Fibroblast of pulmonary artery (primary cell): ENCODE results near the gene PTCD1.
A peak's percentile ranks its signal among the peaks of the same experiment; 100 is the strongest.

ENCODE experiments used
- DNase-seq: peaks from one replicate; pipeline ENCODE4 v3.0.0-alpha.2; 2010; ENCODE audit warnings: low read depth
- H3K4me3 ChIP-seq: replicated peaks from 2 replicates; pipeline ENCODE4 v1.5.1; 2011; ENCODE audit warnings: low read depth, mild to moderate bottlenecking, control low read depth, low read length, moderate library complexity
- TF ChIP-seq, protein P1 (sequence below): IDR thresholded peaks from 2 replicates; pipeline ENCODE4 v1.5.1; 2011; ENCODE audit warnings: mild to moderate bottlenecking, control low read depth, low read length, inconsistent platforms; ENCODE audit errors: missing control alignments

The PTCD1 gene, protein sequence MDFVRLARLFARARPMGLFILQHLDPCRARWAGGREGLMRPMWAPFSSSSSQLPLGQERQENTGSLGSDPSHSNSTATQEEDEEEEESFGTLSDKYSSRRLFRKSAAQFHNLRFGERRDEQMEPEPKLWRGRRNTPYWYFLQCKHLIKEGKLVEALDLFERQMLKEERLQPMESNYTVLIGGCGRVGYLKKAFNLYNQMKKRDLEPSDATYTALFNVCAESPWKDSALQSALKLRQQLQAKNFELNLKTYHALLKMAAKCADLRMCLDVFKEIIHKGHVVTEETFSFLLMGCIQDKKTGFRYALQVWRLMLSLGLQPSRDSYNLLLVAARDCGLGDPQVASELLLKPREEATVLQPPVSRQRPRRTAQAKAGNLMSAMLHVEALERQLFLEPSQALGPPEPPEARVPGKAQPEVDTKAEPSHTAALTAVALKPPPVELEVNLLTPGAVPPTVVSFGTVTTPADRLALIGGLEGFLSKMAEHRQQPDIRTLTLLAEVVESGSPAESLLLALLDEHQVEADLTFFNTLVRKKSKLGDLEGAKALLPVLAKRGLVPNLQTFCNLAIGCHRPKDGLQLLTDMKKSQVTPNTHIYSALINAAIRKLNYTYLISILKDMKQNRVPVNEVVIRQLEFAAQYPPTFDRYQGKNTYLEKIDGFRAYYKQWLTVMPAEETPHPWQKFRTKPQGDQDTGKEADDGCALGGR

DNA sequence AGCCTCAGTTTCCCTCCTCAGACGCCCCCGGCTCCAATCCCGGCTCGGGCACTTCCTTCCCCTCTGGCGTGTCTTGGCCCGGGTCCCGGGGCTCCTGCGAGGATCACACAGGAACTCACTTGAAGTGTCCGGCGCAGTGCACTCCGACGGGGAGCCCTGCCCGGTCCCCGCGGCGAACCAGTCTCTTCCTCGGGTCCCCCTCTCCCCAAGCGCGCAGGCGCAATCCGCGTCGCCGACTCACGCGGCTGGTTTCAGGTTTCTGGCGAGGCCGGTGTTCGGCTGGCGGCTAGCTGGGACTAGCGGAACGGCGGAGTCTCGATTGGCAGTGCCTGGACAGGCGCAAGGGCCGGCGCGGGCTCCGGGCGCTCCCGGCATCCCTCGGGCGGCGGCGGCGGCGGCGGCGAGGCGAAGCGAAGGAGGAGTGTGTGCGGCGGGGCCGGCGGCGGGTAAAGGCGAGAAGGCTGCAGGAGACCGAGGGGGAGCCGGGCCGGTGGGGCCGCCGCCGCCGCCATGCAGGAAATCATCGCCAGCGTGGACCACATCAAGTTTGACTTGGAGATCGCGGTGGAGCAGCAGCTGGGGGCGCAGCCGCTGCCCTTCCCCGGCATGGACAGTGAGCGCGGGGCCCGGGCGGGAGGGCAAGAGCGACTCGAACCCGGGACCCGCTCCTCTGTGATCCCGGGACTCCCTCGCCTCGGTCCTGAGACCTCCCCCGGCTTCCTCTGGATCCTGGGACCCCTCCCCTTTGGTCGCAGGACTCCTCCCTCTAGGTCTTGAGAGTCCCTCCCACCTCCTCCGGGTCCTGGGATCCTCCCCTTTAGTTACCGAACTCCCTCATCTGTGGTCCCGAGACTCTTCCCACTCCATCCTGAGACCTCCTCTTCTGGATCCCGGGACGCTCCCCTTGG lies at the start of gene PTCD1, which contains the start of gene CPSF4:
PTCD1 (minus strand) TSS at position 226 of the 908 bp plus-strand sequence. CDS start 3,556 bp downstream, outside the sequence.
CPSF4 (plus strand) TSS at position 371 of the 908 bp plus-strand sequence; CDS start at position 511, 140 bp downstream.
- TF ChIP-seq, protein P1, sequence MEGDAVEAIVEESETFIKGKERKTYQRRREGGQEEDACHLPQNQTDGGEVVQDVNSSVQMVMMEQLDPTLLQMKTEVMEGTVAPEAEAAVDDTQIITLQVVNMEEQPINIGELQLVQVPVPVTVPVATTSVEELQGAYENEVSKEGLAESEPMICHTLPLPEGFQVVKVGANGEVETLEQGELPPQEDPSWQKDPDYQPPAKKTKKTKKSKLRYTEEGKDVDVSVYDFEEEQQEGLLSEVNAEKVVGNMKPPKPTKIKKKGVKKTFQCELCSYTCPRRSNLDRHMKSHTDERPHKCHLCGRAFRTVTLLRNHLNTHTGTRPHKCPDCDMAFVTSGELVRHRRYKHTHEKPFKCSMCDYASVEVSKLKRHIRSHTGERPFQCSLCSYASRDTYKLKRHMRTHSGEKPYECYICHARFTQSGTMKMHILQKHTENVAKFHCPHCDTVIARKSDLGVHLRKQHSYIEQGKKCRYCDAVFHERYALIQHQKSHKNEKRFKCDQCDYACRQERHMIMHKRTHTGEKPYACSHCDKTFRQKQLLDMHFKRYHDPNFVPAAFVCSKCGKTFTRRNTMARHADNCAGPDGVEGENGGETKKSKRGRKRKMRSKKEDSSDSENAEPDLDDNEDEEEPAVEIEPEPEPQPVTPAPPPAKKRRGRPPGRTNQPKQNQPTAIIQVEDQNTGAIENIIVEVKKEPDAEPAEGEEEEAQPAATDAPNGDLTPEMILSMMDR: no peak
- peak within 1 kb of the TSS; percentile 96 for H3K4me3 ChIP-seq
- peak; percentile 96 for DNase-seq

GRCh38 chr7:99485094-99485493 lies 46.5 kb upstream of the PTCD1 start:
- DNase-seq: no peak
- TF ChIP-seq, protein P1: no peak
- H3K4me3 ChIP-seq: no peak overlapping the region

DNA sequence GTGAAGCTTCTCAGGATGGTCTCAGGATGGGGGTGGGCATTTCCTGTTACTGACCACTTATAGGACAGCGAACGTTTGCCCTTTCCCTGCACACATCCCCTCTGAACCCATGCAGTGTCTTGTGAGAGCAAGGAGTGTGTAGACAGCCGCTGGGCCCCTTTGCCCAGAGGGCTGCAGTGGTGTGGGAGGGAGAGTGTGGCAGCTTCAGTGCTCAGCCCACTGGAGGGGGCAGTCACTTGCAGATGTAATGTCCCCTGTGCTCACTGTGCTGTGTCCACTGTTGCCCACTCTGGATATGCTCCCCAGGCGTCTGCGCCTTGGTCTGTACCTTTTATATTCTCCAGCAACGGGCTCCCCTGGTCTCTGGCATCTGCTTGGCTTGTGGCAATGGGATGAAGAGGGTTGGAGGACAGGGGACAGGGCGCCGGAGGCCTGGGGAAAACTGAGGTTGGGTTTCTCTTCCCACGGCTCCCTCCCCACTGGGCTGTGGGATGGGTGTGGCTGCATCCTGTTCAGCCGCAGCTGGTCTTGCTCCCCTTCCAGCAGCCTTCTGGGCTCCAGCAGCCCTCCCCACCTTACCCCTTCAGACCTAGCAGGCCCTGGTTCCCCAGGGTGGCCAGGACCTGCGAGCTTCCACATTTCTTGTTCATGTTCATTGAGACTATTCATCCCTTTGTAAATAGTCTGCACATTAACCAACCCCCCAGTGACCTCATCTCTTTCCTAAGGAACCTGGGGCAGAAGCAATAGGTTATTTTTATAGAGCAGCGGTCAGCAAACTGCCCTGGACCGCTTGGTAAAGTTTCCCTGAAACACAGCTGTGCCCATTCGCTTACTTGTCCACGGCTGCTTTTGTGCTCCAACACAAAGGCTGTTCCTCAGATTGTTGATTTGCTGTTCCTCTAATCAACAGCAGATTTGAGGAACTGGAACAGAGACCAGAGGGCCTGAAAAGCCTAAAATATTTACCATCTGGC lies 40.2 kb upstream of the PTCD1 start:
- no peak for DNase-seq
- TF ChIP-seq, protein P1: no peak
- H3K4me3 ChIP-seq: no peak overlapping the region

- no peak for DNase-seq
- no peak overlapping the region for H3K4me3 ChIP-seq
- TF ChIP-seq, protein P1: no peak
These were observed 37.5 kb upstream of the PTCD1 start for GRCh38 chr7:99476107-99476506.

DNA sequence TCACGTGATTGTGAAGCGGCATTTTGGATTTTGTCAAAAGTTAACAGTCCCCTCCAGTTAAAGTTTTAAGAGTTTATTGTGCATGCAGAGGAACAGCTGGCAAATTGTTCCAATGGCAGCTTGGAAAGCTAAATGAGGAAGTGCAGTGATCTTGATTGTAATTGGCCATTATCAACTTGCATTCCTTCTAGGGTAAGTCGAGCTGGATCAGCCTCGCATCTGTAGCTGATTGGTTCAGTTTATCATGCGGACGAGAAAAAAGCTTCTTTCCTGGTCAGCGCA lies 34.7 kb upstream of the PTCD1 start:
- peak; percentile 80 for DNase-seq
- TF ChIP-seq, protein P1: no peak
- H3K4me3 ChIP-seq: peak overlapping the region; percentile 93
